ENCODE results near the gene DHRS7C.

DHRS7C gene

GRCh38 chr17:9790889-9791876 is at the start of gene DHRS7C:
Gene DHRS7C, minus strand, starts transcription at chr17:9791592. Its CDS starts 308 bp downstream, at chr17:9791284.
- H3K27me3 ChIP-seq (ENCODE audit: insufficient read depth, low read length): no peaks in the 10 kb centered on the region
- no peaks in the 10 kb centered on the region for H3K9me3 ChIP-seq (ENCODE audit: low read length)
- no peaks in the 10 kb centered on the region for H3K4me1 ChIP-seq (ENCODE audit: insufficient read depth, low read length)
- no peak within 1 kb of the TSS for H3K4me3 ChIP-seq (ENCODE audit: low read length)
- H2AFZ ChIP-seq (ENCODE audit: low read depth, low read length): no peak within 1 kb of the TSS
- no peaks in the 10 kb centered on the region for H3K36me3 ChIP-seq (ENCODE audit: insufficient read depth, low read length)

- Histone ChIP-seq H3K9me3 (ENCODE audit: low read length) (peaks cover 3% of the 10 kb centered on the region), H2AFZ (ENCODE audit: low read depth, low read length) (no peak overlapping the region), H3K36me3 (ENCODE audit: insufficient read depth, low read length) (no peaks in the 10 kb centered on the region), H3K27me3 (ENCODE audit: insufficient read depth, low read length) (no peaks in the 10 kb centered on the region), H3K4me3 (ENCODE audit: low read length) (no peak overlapping the region), H3K4me1 (ENCODE audit: insufficient read depth, low read length) (no peaks in the 10 kb centered on the region)
These were observed 48.0 kb upstream of the DHRS7C start for GRCh38 chr17:9839433-9839832.

GRCh38 chr17:9837551-9838471 is 46.4 kb upstream of the DHRS7C start:
- H3K27me3 ChIP-seq (ENCODE audit: insufficient read depth, low read length): no peaks in the 10 kb centered on the region
- H3K4me1 ChIP-seq (ENCODE audit: insufficient read depth, low read length): no peaks in the 10 kb centered on the region
- peaks cover 3% of the 10 kb centered on the region for H3K9me3 ChIP-seq (ENCODE audit: low read length)
- H3K4me3 ChIP-seq (ENCODE audit: low read length): no peak overlapping the region
- no peak overlapping the region for H2AFZ ChIP-seq (ENCODE audit: low read depth, low read length)
- H3K36me3 ChIP-seq (ENCODE audit: insufficient read depth, low read length): no peaks in the 10 kb centered on the region

- Histone ChIP-seq H3K27me3 (ENCODE audit: insufficient read depth, low read length) (no peaks in the 10 kb centered on the region), H3K4me3 (ENCODE audit: low read length) (no peak overlapping the region), H3K9me3 (ENCODE audit: low read length) (peaks cover 3% of the 10 kb centered on the region), H2AFZ (ENCODE audit: low read depth, low read length) (no peak overlapping the region), H3K36me3 (ENCODE audit: insufficient read depth, low read length) (no peaks in the 10 kb centered on the region), H3K4me1 (ENCODE audit: insufficient read depth, low read length) (no peaks in the 10 kb centered on the region)
These were observed 42.5 kb upstream of the DHRS7C start for GRCh38 chr17:9833922-9834321.

GRCh38 chr17:9830711-9831110 is 39.3 kb upstream of the DHRS7C start:
- H3K27me3 ChIP-seq (ENCODE audit: insufficient read depth, low read length): no peaks in the 10 kb centered on the region
- H3K9me3 ChIP-seq (ENCODE audit: low read length): peaks cover 3% of the 10 kb centered on the region
- H2AFZ ChIP-seq (ENCODE audit: low read depth, low read length): no peak overlapping the region
- no peaks in the 10 kb centered on the region for H3K36me3 ChIP-seq (ENCODE audit: insufficient read depth, low read length)
- no peaks in the 10 kb centered on the region for H3K4me1 ChIP-seq (ENCODE audit: insufficient read depth, low read length)
- no peak overlapping the region for H3K4me3 ChIP-seq (ENCODE audit: low read length)

GRCh38 chr17:9829343-9829742 is 38.0 kb upstream of the DHRS7C start:
- H2AFZ ChIP-seq (ENCODE audit: low read depth, low read length): no peak overlapping the region
- H3K27me3 ChIP-seq (ENCODE audit: insufficient read depth, low read length): no peaks in the 10 kb centered on the region
- no peaks in the 10 kb centered on the region for H3K9me3 ChIP-seq (ENCODE audit: low read length)
- no peaks in the 10 kb centered on the region for H3K36me3 ChIP-seq (ENCODE audit: insufficient read depth, low read length)
- H3K4me3 ChIP-seq (ENCODE audit: low read length): no peak overlapping the region
- no peaks in the 10 kb centered on the region for H3K4me1 ChIP-seq (ENCODE audit: insufficient read depth, low read length)

GRCh38 chr17:9828296-9829295 is 37.2 kb upstream of the DHRS7C start:
- Histone ChIP-seq H3K4me3 (ENCODE audit: low read length) (no peak overlapping the region), H3K9me3 (ENCODE audit: low read length) (no peaks in the 10 kb centered on the region), H3K27me3 (ENCODE audit: insufficient read depth, low read length) (no peaks in the 10 kb centered on the region), H2AFZ (ENCODE audit: low read depth, low read length) (no peak overlapping the region), H3K4me1 (ENCODE audit: insufficient read depth, low read length) (no peaks in the 10 kb centered on the region), H3K36me3 (ENCODE audit: insufficient read depth, low read length) (no peaks in the 10 kb centered on the region)

GRCh38 chr17:9825641-9826150 is 34.3 kb upstream of the DHRS7C start, which contains the start of gene GLP2R:
Gene GLP2R, plus strand, starts transcription at chr17:9825924. Its CDS starts 140 bp downstream, at chr17:9826064.
- H3K36me3 ChIP-seq (ENCODE audit: insufficient read depth, low read length): no peaks in the 10 kb centered on the region

GRCh38 chr17:9824797-9825338 is 33.5 kb upstream of the DHRS7C start:
- Histone ChIP-seq H3K9me3 (ENCODE audit: low read length) (no peaks in the 10 kb centered on the region), H3K4me3 (ENCODE audit: low read length) (no peak overlapping the region), H2AFZ (ENCODE audit: low read depth, low read length) (no peak overlapping the region), H3K4me1 (ENCODE audit: insufficient read depth, low read length) (no peaks in the 10 kb centered on the region), H3K36me3 (ENCODE audit: insufficient read depth, low read length) (no peaks in the 10 kb centered on the region), H3K27me3 (ENCODE audit: insufficient read depth, low read length) (no peaks in the 10 kb centered on the region)

More at GRCh38 chr17:9825641-9826150, 34.3 kb upstream of the DHRS7C start, which contains the start of gene GLP2R:
- no peak within 1 kb of the TSS for H2AFZ ChIP-seq (ENCODE audit: low read depth, low read length)
- H3K4me3 ChIP-seq (ENCODE audit: low read length): no peak within 1 kb of the TSS
- H3K9me3 ChIP-seq (ENCODE audit: low read length): no peaks in the 10 kb centered on the region
- no peaks in the 10 kb centered on the region for H3K4me1 ChIP-seq (ENCODE audit: insufficient read depth, low read length)
- H3K27me3 ChIP-seq (ENCODE audit: insufficient read depth, low read length): no peaks in the 10 kb centered on the region

- Histone ChIP-seq H3K4me1 (ENCODE audit: insufficient read depth, low read length) (no peaks in the 10 kb centered on the region), H3K9me3 (ENCODE audit: low read length) (no peaks in the 10 kb centered on the region), H3K4me3 (ENCODE audit: low read length) (no peak overlapping the region), H2AFZ (ENCODE audit: low read depth, low read length) (no peak overlapping the region), H3K36me3 (ENCODE audit: insufficient read depth, low read length) (no peaks in the 10 kb centered on the region), H3K27me3 (ENCODE audit: insufficient read depth, low read length) (no peaks in the 10 kb centered on the region)
These were observed 32.7 kb upstream of the DHRS7C start for GRCh38 chr17:9824094-9824493.

- Histone ChIP-seq H3K9me3 (ENCODE audit: low read length) (no peaks in the 10 kb centered on the region), H3K4me3 (ENCODE audit: low read length) (no peak within 1 kb of the TSS), H3K27me3 (ENCODE audit: insufficient read depth, low read length) (no peaks in the 10 kb centered on the region), H3K36me3 (ENCODE audit: insufficient read depth, low read length) (no peaks in the 10 kb centered on the region), H2AFZ (ENCODE audit: low read depth, low read length) (no peak within 1 kb of the TSS), H3K4me1 (ENCODE audit: insufficient read depth, low read length) (no peaks in the 10 kb centered on the region)
These were observed 30.5 kb upstream of the DHRS7C start, which contains the start of gene GSG1L2 for GRCh38 chr17:9821921-9822320. Gene GSG1L2, minus strand, starts transcription at chr17:9822079. Its CDS starts 8 bp downstream, at chr17:9822071.
